Neuronal stem cell (in vitro differentiated cells): Measurements from ENCODE around the gene ANKIB1.

Source experiments
- DNase-seq: peaks from one replicate; pipeline ENCODE4 v3.0.0-alpha.2; 2013; ENCODE audit warnings: low spot score
- H2AFZ ChIP-seq: one replicate; pipeline ENCODE4 v1.6.1; 2013; ENCODE audit warnings: mild to moderate bottlenecking, low read length, inconsistent platforms
- H2AK5ac ChIP-seq: 2 replicates; pipeline ENCODE4 v1.6.1; 2013; ENCODE audit warnings: low read depth, mild to moderate bottlenecking, inconsistent platforms, low read length, moderate library complexity, mixed read lengths
- H2BK120ac ChIP-seq: 2 replicates; pipeline ENCODE4 v1.6.1; 2013; ENCODE audit warnings: low read depth, mild to moderate bottlenecking, inconsistent platforms, low read length, moderate library complexity, mixed read lengths
- H2BK12ac ChIP-seq: one replicate; pipeline ENCODE4 v1.6.1; 2013; ENCODE audit warnings: low read length, inconsistent platforms
- H2BK15ac ChIP-seq: 2 replicates; pipeline ENCODE4 v1.6.1; 2013; ENCODE audit warnings: mild to moderate bottlenecking, low read length, inconsistent platforms, mixed read lengths
- H2BK5ac ChIP-seq: one replicate; pipeline ENCODE4 v1.6.1; 2013; ENCODE audit warnings: inconsistent platforms, mild to moderate bottlenecking, low read length, moderate library complexity
- H3K14ac ChIP-seq: one replicate; pipeline ENCODE4 v1.6.1; 2013; ENCODE audit warnings: low read length, inconsistent platforms
- H3K18ac ChIP-seq: 2 replicates; pipeline ENCODE4 v1.6.1; 2013; ENCODE audit warnings: low read length, inconsistent platforms
- H3K23ac ChIP-seq: 2 replicates; pipeline ENCODE4 v1.6.1; 2013; ENCODE audit warnings: low read depth, mild to moderate bottlenecking, mixed read lengths, low read length, inconsistent platforms; ENCODE audit not compliant: poor library complexity
- H3K27ac ChIP-seq: replicated peaks from 3 replicates; pipeline ENCODE4 v1.5.1; 2013; ENCODE audit warnings: low read length, inconsistent platforms
- H3K27me3 ChIP-seq, 3 experiments: 2 replicates each; pipeline ENCODE4 v1.6.1; 2013; ENCODE audit warnings: low read length in 3 of 3, mild to moderate bottlenecking in 2 of 3, inconsistent platforms in 1 of 3, low read depth in 1 of 3, mixed read lengths in 1 of 3, moderate library complexity in 1 of 3; ENCODE audit not compliant: control insufficient read depth in 3 of 3, insufficient read depth in 3 of 3
- H3K36me3 ChIP-seq, 2 donors: replicated peaks in 1 of 2; 2 replicates each; pipeline ENCODE4 v1.6.1; 2013; ENCODE audit warnings: low read length in 2 of 2; ENCODE audit not compliant: control insufficient read depth in 2 of 2, insufficient read depth in 2 of 2
- H3K4ac ChIP-seq: 2 replicates; pipeline ENCODE4 v1.6.1; 2013; ENCODE audit warnings: inconsistent platforms, mild to moderate bottlenecking, low read length, moderate library complexity
- H3K4me1 ChIP-seq, 2 donors: 1 replicate in 1 of 2; 2 replicates in 1 of 2; pipeline ENCODE4 v1.6.1; 2013; ENCODE audit warnings: low read length in 2 of 2, low read depth in 1 of 2; ENCODE audit not compliant: control insufficient read depth in 2 of 2, insufficient read depth in 1 of 2
- H3K4me2 ChIP-seq: one replicate; pipeline ENCODE4 v1.6.1; 2013; ENCODE audit warnings: mild to moderate bottlenecking, low read length, inconsistent platforms; ENCODE audit not compliant: insufficient read depth, poor library complexity, severe bottlenecking
- H3K4me3 ChIP-seq, 2 donors: 2 replicates each; pipeline ENCODE4 v1.5.1; 2013; ENCODE audit warnings: low read length in 2 of 2, mild to moderate bottlenecking in 2 of 2, inconsistent platforms in 1 of 2, moderate library complexity in 1 of 2
- H3K79me1 ChIP-seq: one replicate; pipeline ENCODE4 v1.6.1; 2013; ENCODE audit warnings: low read depth, mild to moderate bottlenecking, inconsistent platforms, low read length, moderate library complexity
- H3K9ac ChIP-seq: one replicate; pipeline ENCODE4 v1.6.1; 2013; ENCODE audit warnings: mild to moderate bottlenecking, low read depth, low read length, inconsistent platforms; ENCODE audit not compliant: poor library complexity
- H3K9me3 ChIP-seq, 2 donors: replicated peaks in 1 of 2; 2 replicates each; pipeline versions ENCODE3 to v1.6.1; 2013; ENCODE audit warnings: low read length in 2 of 2, mild to moderate bottlenecking in 2 of 2, inconsistent platforms in 1 of 2, low read depth in 1 of 2, mixed read lengths in 1 of 2, moderate library complexity in 1 of 2; ENCODE audit not compliant: control insufficient read depth in 2 of 2, insufficient read depth in 1 of 2
- H4K8ac ChIP-seq: one replicate; pipeline ENCODE4 v1.6.1; 2013; ENCODE audit warnings: low read depth, mild to moderate bottlenecking, inconsistent platforms, low read length, moderate library complexity
- H4K91ac ChIP-seq: one replicate; pipeline ENCODE4 v1.6.1; 2013; ENCODE audit warnings: low read length, low read depth, mild to moderate bottlenecking, inconsistent platforms; ENCODE audit not compliant: poor library complexity
- WGBS, 2 donors: extraction: QIAGEN DNeasy Blood & Tissue Kit; methylation state at CpG; one replicate each; pipeline ENCODE4 v1.1.7; 2013; ENCODE audit warnings: missing lambda C conversion rate in 2 of 2, mixed read lengths in 1 of 2; ENCODE audit not compliant: insufficient read length in 2 of 2, insufficient replicate concordance in 1 of 2; ENCODE audit errors: extremely low coverage in 2 of 2; 5-methylcytosine and 5-hydroxymethylcytosine counted together

ANKIB1 gene

DNA sequence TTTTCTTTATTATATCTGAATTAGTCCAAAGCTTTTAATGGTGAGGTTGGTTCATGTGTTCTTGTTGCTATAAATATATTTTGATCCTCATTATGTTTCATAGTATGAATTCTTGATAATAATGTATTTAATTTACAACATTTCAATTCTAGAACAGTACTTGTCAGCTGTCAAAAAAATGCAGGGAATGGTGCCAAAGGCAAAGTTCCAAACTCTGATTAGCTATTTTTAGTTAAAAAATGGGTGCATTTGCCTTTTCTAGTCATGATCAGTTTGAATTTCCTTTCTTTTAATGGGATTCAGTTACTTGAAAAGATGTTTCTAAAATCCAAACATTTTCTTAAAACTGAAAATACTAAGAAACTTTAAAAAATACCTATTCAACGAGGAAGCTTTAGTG, 49.6 kb downstream of the ANKIB1 start:
- no peak overlapping the region for H3K9ac ChIP-seq
- H2BK15ac ChIP-seq: no peak overlapping the region
- no peak overlapping the region for H2BK5ac ChIP-seq
- no peak overlapping the region for H3K4me3 ChIP-seq
- no peak overlapping the region for H2AK5ac ChIP-seq
- H2AFZ ChIP-seq: no peak overlapping the region
- no peak overlapping the region for H3K18ac ChIP-seq
- no peak overlapping the region for H4K8ac ChIP-seq
- H3K4me2 ChIP-seq: no peak overlapping the region
- no peak overlapping the region for H3K14ac ChIP-seq
- H4K91ac ChIP-seq: no peak overlapping the region
- no peak overlapping the region for H2BK120ac ChIP-seq
- no CpG with 5 or more reads among the region's 1 CpG for WGBS, 2 donors
- no peak overlapping the region for H3K27ac ChIP-seq
- H3K36me3 ChIP-seq: peaks cover 0 to 9% of the 10 kb centered on the region in 2 donors
- H2BK12ac ChIP-seq: no peak overlapping the region
- H3K4me1 ChIP-seq: peaks cover 0 to 8% of the 10 kb centered on the region in 2 donors
- no peak overlapping the region for H3K23ac ChIP-seq
- no peak overlapping the region for H3K4ac ChIP-seq
- no peaks in the 10 kb centered on the region for H3K9me3 ChIP-seq
- no peaks in the 10 kb centered on the region for H3K79me1 ChIP-seq
- DNase-seq: no peak
- no peaks in the 10 kb centered on the region for H3K27me3 ChIP-seq

GRCh38 chr7:92296235-92296634, 50.5 kb downstream of the ANKIB1 start:
- H3K27ac ChIP-seq: no peak overlapping the region

DNA sequence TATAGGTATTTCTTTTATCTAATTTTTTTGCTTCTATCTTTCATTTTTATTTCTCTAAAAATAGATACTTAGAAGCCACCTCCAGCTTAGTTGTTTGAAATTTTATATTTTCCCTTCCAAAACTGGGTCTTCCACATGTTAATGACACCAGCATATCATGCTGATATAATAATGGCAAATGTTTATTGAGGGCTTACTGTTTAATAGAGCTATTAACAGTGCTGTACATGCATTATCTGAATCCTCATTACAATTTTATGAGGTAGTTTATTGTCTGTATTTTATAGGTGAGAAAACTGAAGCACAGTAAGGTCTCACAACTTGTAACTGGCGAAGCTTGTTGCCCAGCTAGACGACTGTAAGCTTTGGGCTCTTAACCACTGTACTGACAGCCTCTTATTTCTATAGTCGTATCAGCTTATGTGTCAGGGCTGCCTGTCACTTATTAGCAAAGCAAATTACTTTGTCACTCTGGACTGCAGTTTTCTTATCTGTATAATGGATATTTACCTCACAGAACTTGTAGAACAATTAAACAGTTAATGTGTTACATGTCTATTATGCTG, 51.2 kb downstream of the ANKIB1 start:
- Histone ChIP-seq H3K4ac (no peak overlapping the region), H4K8ac (no peak overlapping the region), H3K23ac (no peak overlapping the region), H3K4me3 (no peak overlapping the region), H3K4me2 (no peak overlapping the region), H3K79me1 (no peaks in the 10 kb centered on the region), H3K36me3 (peaks cover 0 to 17% of the 10 kb centered on the region in 2 donors), H2BK120ac (no peak overlapping the region), H2AK5ac (no peak overlapping the region), H3K18ac (no peak overlapping the region), H2BK12ac (no peak overlapping the region), H3K4me1 (peaks cover 0 to 8% of the 10 kb centered on the region in 2 donors), H2BK15ac (no peak overlapping the region), H2AFZ (no peak overlapping the region), H3K14ac (no peak overlapping the region), H3K9ac (no peak overlapping the region), H3K27me3 (no peaks in the 10 kb centered on the region), H3K9me3 (peaks cover 0 to 5% of the 10 kb centered on the region in 2 donors), H2BK5ac (no peak overlapping the region), H4K91ac (no peak overlapping the region), H3K27ac (no peak overlapping the region)
- DNase-seq: no peak
- no CpG with 5 or more reads among the region's 3 CpGs for WGBS, 2 donors

More at GRCh38 chr7:92296235-92296634, 50.5 kb downstream of the ANKIB1 start:
- Histone ChIP-seq H3K14ac (no peak overlapping the region), H2BK5ac (no peak overlapping the region), H3K18ac (no peak overlapping the region), H3K4me3 (no peak overlapping the region), H2BK12ac (no peak overlapping the region), H2BK120ac (no peak overlapping the region), H3K27me3 (no peaks in the 10 kb centered on the region), H4K91ac (no peak overlapping the region), H2BK15ac (no peak overlapping the region), H3K79me1 (no peaks in the 10 kb centered on the region), H3K4me2 (no peak overlapping the region), H3K4me1 (peaks cover 0 to 8% of the 10 kb centered on the region in 2 donors), H3K9me3 (peaks cover 0 to 5% of the 10 kb centered on the region in 2 donors), H2AFZ (no peak overlapping the region), H4K8ac (peak overlapping the region; percentile 17), H3K36me3 (peaks cover 0 to 15% of the 10 kb centered on the region in 2 donors), H3K23ac (no peak overlapping the region), H3K9ac (no peak overlapping the region), H2AK5ac (no peak overlapping the region), H3K4ac (no peak overlapping the region)
- DNase-seq: no peak
- no CpG with 5 or more reads among the region's 3 CpGs for WGBS, 2 donors

- DNase-seq: peak; percentile 35
- WGBS, 2 donors: no CpG with 5 or more reads among the region's 1 CpG
Observed at GRCh38 chr7:92297736-92298135, 52.0 kb downstream of the ANKIB1 start.

More at GRCh38 chr7:92297736-92298135, 52.0 kb downstream of the ANKIB1 start:
- H2BK12ac ChIP-seq: no peak overlapping the region
- no peak overlapping the region for H3K4ac ChIP-seq
- H3K14ac ChIP-seq: no peak overlapping the region
- H3K9me3 ChIP-seq: peaks cover 0 to 5% of the 10 kb centered on the region in 2 donors
- H3K4me1 ChIP-seq: peaks cover 0 to 8% of the 10 kb centered on the region in 2 donors
- no peak overlapping the region for H2AFZ ChIP-seq
- H2BK5ac ChIP-seq: no peak overlapping the region
- H4K8ac ChIP-seq: no peak overlapping the region
- H3K27ac ChIP-seq: no peak overlapping the region
- no peak overlapping the region for H4K91ac ChIP-seq
- H3K79me1 ChIP-seq: no peaks in the 10 kb centered on the region
- no peak overlapping the region for H2AK5ac ChIP-seq
- no peak overlapping the region for H3K18ac ChIP-seq
- no peak overlapping the region for H3K9ac ChIP-seq
- no peak overlapping the region for H2BK15ac ChIP-seq
- H2BK120ac ChIP-seq: no peak overlapping the region
- H3K4me3 ChIP-seq: no peak overlapping the region
- no peak overlapping the region for H3K23ac ChIP-seq
- no peaks in the 10 kb centered on the region for H3K27me3 ChIP-seq
- peaks cover 0 to 23% of the 10 kb centered on the region in 2 donors for H3K36me3 ChIP-seq
- H3K4me2 ChIP-seq: no peak overlapping the region
